ENCODE measurements around the gene STAMBPL1.
A peak's percentile ranks its signal among the peaks of the same experiment; 100 is the strongest.

- TF ChIP-seq CTCF (IDR thresholded peaks at IDR 0.05) (no peak), POLR2A (IDR thresholded peaks at IDR 0.05) (no peak), POLR2AphosphoS5 (IDR thresholded peaks at IDR 0.05; ENCODE audit: insufficient read depth in 1 of 2, low read depth in 1 of 2) (peak in 1 of 2 donors; percentile 10)
These were observed 13.6 kb upstream of the STAMBPL1 start for GRCh38 chr10:88866454-88866853.

All from vagina (tissue), 2 donors.